AG04450 (cell line): Measurements from ENCODE around the gene ITGA11. TPM values are rescaled to one million over a fixed set of nuclear protein-coding genes. Genes with fewer than 3 reads are reported as not detected.

Experiments used
- CTCF ChIA-PET: fragments of 300-600, 350-600 bp; formaldehyde crosslinking; extraction: SDS; loops from one replicate; lab custom pipeline; 2022; ENCODE audit warnings: antibody characterized with exemption, inconsistent platforms; lab: Charles Lee
- POLR2A ChIA-PET: fragments of 350-600 bp; formaldehyde crosslinking; extraction: SDS; loops from one replicate; lab custom pipeline; 2021; ENCODE audit warnings: antibody characterized with exemption, inconsistent platforms; lab: Yijun Ruan, JAX
- DNase-seq: peaks from one replicate; pipeline ENCODE4 v3.0.0-alpha.2; 2011; ENCODE audit warnings: low read depth, low spot score
- H3K27ac ChIP-seq: one replicate; pipeline ENCODE4 v1.5.1; 2012; ENCODE audit warnings: low read depth, low read length, control low read depth
- H3K27me3 ChIP-seq: one replicate; pipeline ENCODE4 v1.6.0; 2012; ENCODE audit warnings: low read length; ENCODE audit not compliant: control insufficient read depth, insufficient read depth
- H3K4me3 ChIP-seq: 2 replicates; pipeline ENCODE4 v1.5.1; 2011; ENCODE audit warnings: mild to moderate bottlenecking, low read depth, low read length, control low read depth
- H3K9me3 ChIP-seq: 2 replicates; pipeline ENCODE4 v1.5.1; 2012; ENCODE audit warnings: low read length; ENCODE audit not compliant: control insufficient read depth, insufficient read depth
- polyA plus RNA-seq: library from polyadenylated mRNA; depleted of rRNA; stranded (reverse); fragments of >200 nt; gene quantifications from 2 replicates; pipeline ENCODE4 v1.2.3, GENCODE V29; 2011
- TF ChIP-seq, protein P1 (sequence below): IDR thresholded peaks from 2 replicates; pipeline ENCODE4 v1.5.1; 2011; ENCODE audit warnings: low read depth, low read length, control low read depth, inconsistent platforms

ITGA11 gene
- polyA plus RNA-seq, 1 experiment = 24.0 TPM

GRCh38 chr15:68374168-68374745 is 57.7 kb downstream of the ITGA11 start:
- TF ChIP-seq, protein P1, sequence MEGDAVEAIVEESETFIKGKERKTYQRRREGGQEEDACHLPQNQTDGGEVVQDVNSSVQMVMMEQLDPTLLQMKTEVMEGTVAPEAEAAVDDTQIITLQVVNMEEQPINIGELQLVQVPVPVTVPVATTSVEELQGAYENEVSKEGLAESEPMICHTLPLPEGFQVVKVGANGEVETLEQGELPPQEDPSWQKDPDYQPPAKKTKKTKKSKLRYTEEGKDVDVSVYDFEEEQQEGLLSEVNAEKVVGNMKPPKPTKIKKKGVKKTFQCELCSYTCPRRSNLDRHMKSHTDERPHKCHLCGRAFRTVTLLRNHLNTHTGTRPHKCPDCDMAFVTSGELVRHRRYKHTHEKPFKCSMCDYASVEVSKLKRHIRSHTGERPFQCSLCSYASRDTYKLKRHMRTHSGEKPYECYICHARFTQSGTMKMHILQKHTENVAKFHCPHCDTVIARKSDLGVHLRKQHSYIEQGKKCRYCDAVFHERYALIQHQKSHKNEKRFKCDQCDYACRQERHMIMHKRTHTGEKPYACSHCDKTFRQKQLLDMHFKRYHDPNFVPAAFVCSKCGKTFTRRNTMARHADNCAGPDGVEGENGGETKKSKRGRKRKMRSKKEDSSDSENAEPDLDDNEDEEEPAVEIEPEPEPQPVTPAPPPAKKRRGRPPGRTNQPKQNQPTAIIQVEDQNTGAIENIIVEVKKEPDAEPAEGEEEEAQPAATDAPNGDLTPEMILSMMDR = no peak
- Histone ChIP-seq H3K9me3 (no peaks in the 10 kb centered on the region), H3K4me3 (no peak overlapping the region), H3K27me3 (no peaks in the 10 kb centered on the region), H3K27ac (no peak overlapping the region)
- ChIA-PET POLR2A (no interaction called here), CTCF (no interaction called here)
- no peak for DNase-seq

DNA sequence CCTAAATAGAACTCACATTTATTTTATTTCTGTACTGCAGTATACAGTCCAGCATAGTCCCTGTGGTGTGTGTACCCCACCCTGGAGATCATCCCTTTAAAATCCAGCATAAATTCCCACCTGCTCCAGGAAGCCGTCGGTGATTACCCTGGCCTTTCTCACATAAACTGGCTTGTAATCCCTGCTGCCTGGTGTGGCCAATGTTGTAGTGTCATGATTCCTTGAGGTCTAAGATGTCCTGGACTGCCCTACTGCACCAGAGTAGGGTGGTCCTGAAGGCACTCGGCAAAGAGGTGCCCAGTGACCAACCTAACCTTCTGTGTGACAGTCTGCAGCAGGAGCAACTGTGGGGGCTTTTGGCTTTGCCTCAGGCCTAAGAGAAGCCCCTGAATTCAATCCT is 58.9 kb downstream of the ITGA11 start:
- Histone ChIP-seq H3K27me3 (no peaks in the 10 kb centered on the region), H3K4me3 (no peak overlapping the region), H3K27ac (no peak overlapping the region), H3K9me3 (no peaks in the 10 kb centered on the region)
- DNase-seq = no peak
- TF ChIP-seq, protein P1 = no peak
- ChIA-PET POLR2A (no interaction called here), CTCF (interaction anchor here (1.0 kb wide), 1 partner anchor 120 kb away, joined by 3 read pairs; no protein-coding TSS in a partner anchor)

DNA sequence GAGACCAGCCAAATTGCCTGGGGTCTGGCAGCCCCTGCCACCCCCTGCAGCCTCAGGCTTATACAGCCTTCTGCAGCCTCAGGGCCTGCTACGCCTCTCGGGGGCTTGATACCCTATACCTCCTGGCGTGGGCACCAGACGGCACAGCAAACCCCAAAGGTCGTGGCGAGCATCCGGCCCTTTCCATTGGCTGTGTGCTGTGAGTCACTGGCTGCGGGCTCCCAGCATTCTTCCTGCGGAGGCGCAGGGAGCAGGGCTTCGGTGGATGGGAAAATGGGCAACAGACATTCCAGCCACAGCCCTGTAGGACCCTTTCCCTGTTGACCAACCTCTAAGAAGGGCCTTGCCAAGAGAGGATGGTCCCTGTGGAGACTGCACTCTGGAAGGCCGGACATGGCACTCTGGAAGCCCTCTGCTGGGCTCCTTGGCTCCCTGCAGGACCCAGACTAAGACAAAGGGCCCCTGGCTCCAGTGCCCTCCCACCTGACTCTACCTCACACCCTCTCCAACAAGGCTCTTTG is 59.6 kb downstream of the ITGA11 start:
- POLR2A ChIA-PET = no interaction called here

DNA sequence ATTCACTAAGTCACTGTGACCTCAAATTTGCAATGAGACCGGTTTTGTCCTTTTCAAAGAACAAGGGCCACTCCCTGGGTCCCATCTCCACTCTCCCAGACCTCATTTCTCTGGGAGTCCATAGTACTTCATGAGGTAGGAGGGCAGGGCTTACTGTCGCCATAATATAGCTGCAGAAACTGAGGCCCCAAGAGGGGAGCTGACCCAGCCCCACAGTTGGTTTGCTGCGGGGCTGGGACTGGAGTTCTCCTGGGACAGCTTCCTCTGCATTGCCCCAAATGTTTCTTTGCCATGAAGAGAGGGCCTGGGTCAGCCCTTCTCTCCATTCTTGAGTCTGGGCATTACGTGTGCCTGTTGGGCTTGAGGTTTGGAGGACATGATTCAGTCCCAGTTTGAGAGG is 60.1 kb downstream of the ITGA11 start:
- CTCF ChIA-PET = no interaction called here
- no peak overlapping the region for H3K27ac ChIP-seq

More for the DNA sequence above, 59.6 kb downstream of the ITGA11 start:
- CTCF ChIA-PET = interaction anchor here (1.0 kb wide), 1 partner anchor 120 kb away, joined by 3 read pairs; no protein-coding TSS in a partner anchor
- Histone ChIP-seq H3K27me3 (no peaks in the 10 kb centered on the region), H3K27ac (no peak overlapping the region), H3K9me3 (no peaks in the 10 kb centered on the region), H3K4me3 (no peak overlapping the region)
- TF ChIP-seq, protein P1 = peak; percentile 49
- DNase-seq = no peak

DNA sequence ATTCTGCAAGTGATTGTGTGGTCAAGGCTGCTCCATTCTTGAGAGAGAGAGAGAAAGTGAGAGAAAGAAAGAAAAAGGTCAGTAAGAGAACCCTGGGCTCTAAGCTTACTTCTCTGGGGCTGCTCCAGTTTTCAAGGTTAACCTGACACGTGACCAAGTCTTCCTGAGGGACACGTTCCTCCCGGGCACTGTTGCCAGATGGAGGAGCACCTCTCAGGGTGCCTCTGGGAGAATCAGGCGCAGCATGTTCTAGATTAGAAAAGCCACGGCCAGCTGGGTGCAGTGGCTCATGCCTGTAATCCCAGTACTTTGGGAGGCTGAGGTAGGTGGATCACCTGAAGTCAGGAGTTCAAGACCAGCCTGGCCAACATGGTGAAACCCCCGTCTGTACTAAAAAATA is 60.8 kb downstream of the ITGA11 start:
- H3K9me3 ChIP-seq = no peaks in the 10 kb centered on the region
- ChIA-PET POLR2A (no interaction called here), CTCF (no interaction called here)
- no peak overlapping the region for H3K4me3 ChIP-seq
- no peaks in the 10 kb centered on the region for H3K27me3 ChIP-seq
- TF ChIP-seq, protein P1 = no peak
- DNase-seq = no peak
- H3K27ac ChIP-seq = no peak overlapping the region

More for the DNA sequence above, 60.1 kb downstream of the ITGA11 start:
- no peak overlapping the region for H3K4me3 ChIP-seq
- H3K27me3 ChIP-seq = no peaks in the 10 kb centered on the region
- H3K9me3 ChIP-seq = no peaks in the 10 kb centered on the region
- no peak for DNase-seq
- TF ChIP-seq, protein P1 = no peak
- POLR2A ChIA-PET = no interaction called here
